Measurements from ENCODE around the gene KPRP.

GRCh38 chr1:152761609-152762213 is 3.9 kb downstream of the KPRP start:
- no peak for TF ChIP-seq POLR2A (IDR thresholded peaks at IDR 0.05)
- no peak for TF ChIP-seq CTCF (IDR thresholded peaks at IDR 0.05)
- no peak for TF ChIP-seq EP300 (IDR thresholded peaks at IDR 0.05)

Measured in tibial nerve (tissue), 4 donors.